NCI-H2029 treated with DMSO at 0.1 percent for 48 hours (cell line): ENCODE data around the gene CSF3R.

Experiments used
- DNase-seq: peaks from one replicate; lab custom pipeline; 2025; lab: John Stamatoyannopoulos, UW

The CSF3R gene

DNA sequence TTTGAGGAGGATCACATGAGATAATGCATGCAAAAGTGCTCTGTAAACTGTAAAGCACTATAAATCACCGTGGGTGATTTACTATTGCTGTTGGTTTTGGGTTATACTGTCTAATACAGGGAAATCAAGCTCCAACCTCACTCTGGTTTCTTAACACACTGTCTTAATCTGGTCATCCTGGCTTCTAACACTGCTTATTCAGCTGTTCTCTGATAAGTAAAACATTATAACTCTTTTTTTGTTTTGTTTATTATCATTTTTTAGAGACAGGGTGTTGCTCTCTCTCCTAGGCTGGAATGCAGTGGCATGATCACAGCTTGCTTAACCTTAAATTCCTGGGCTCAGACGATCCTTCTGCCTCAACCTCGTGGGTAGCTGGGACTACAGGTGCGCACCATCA is 63.1 kb downstream of the CSF3R start:
- DNase-seq, result no peak

DNA sequence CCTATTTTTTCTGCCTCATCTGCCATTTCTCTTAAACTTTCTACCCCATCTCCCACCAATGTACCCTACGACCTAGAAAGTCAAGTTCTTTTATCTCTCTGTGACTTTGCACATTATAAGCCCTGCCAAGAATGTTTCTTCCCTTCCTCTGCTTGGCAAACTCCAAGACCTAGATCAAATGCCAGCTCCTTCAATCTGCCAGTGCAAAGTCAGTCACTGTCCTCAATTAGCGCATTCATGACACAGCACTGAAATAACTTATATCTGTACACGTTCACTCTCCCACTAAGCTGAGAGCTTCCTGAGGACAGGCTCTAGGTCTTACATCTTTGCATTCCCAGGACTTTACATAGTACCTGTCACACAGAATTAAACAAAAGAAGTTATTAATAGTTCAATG is 63.6 kb downstream of the CSF3R start:
- no peak for DNase-seq

- no peak for DNase-seq
These were observed 64.8 kb downstream of the CSF3R start for GRCh38 chr1:36417931-36418330.
